Activated naive CD8-positive, alpha-beta T cell treated with anti-CD3 and anti-CD28 coated beads, Interleukin-2, amount 50 U/mL, for 24 hours (primary cell): Measurements from ENCODE around the gene SLC12A8.

ENCODE experiments used
- ATAC-seq: fragments of 150-1000 bp; cut with Tn5 transposase; one replicate; pipeline ENCODE4 v1.10.0; 2021
- DNase-seq: peaks from one replicate; pipeline ENCODE4 v3.0.0; 2021
- H3K27ac Mint-ChIP-seq: one replicate; pipeline ENCODE4 v1.8.0; 2021; ENCODE audit warnings: mild to moderate bottlenecking, mixed read lengths
- H3K27me3 Mint-ChIP-seq: one replicate; pipeline ENCODE4 v1.8.0; 2021; ENCODE audit warnings: mixed read lengths
- H3K36me3 Mint-ChIP-seq: one replicate; pipeline ENCODE4 v1.8.0; 2021; ENCODE audit warnings: low read depth, mixed read lengths
- H3K4me1 Mint-ChIP-seq: one replicate; pipeline ENCODE4 v1.8.0; 2021; ENCODE audit warnings: mixed read lengths
- H3K4me3 Mint-ChIP-seq: one replicate; pipeline ENCODE4 v1.8.0; 2021; ENCODE audit warnings: mild to moderate bottlenecking, moderate library complexity, mixed read lengths
- H3K9me3 Mint-ChIP-seq: one replicate; pipeline ENCODE4 v1.8.0; 2021; ENCODE audit warnings: mixed read lengths

Gene SLC12A8

DNA sequence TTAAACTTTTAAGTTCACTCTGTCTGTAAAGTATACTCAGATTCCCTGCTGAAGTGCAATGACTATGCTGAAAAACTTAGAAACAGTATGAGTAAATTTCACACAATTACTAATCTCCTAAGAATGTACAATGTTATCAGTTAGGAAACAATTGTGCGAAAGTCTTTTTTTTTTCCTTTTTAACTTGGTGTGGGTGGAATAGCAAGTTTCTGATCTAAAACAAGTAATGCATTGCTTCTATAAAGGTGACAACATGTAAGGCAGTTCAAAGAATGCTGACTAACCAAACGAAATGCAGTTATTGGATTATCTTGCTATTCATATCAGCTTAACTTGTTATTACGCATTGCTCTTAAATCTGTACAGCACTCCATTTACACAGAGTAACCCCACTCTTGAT is 19.3 kb upstream of the SLC12A8 start:
- ATAC-seq: peak; percentile 92
- H3K4me1 Mint-ChIP-seq: peaks cover 23% of the 10 kb centered on the region
- DNase-seq: no peak
- H3K36me3 Mint-ChIP-seq: peaks cover 47% of the 10 kb centered on the region
- H3K4me3 Mint-ChIP-seq: no peak overlapping the region
- peaks cover 7% of the 10 kb centered on the region for H3K9me3 Mint-ChIP-seq
- peak overlapping the region; percentile 34 for H3K27ac Mint-ChIP-seq
- H3K27me3 Mint-ChIP-seq: no peaks in the 10 kb centered on the region

DNA sequence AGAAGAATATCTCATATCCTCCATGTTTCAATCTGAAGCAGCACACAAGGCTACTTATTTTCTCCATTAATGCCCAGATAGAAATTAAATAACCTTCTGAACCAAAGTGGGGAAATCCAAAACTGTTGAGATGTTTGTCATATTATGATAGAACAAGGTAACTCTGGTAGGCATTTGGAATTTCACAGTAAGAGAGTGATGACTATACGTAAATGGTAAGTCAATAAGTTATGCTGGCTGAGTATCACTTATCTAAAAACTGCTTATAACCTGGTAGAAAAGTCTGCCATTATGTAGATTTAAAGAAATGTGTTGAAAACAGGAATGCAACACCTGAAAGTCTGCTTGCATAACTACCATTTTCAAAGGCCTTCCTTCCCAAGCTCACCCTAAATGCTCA is 17.2 kb upstream of the SLC12A8 start:
- ATAC-seq: no peak
- Mint-ChIP-seq H3K4me1 (peaks cover 23% of the 10 kb centered on the region), H3K4me3 (no peak overlapping the region), H3K9me3 (no peaks in the 10 kb centered on the region), H3K27ac (no peak overlapping the region), H3K27me3 (no peaks in the 10 kb centered on the region), H3K36me3 (peaks cover 34% of the 10 kb centered on the region)
- no peak for DNase-seq

DNA sequence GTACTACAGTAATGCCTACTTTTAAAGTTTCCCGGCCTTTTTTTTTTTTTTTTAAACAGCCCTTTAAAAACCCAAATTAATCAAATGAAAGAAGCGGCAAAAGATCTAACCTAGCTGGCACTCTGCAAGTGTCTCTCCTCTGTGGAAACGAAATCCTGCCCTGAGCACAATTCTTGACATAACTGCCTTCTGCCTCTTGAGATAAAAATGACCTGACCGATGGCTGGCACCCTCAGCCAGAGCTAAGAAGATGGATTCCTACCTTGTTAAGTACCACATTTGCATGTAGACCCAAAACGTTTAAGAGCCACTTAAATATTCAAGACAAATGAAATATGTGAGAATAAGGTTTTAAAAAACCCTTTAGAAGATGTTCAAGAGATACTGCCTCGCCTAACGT is 16.6 kb upstream of the SLC12A8 start:
- Mint-ChIP-seq H3K27ac (no peak overlapping the region), H3K4me1 (peaks cover 23% of the 10 kb centered on the region), H3K4me3 (no peak overlapping the region), H3K9me3 (no peaks in the 10 kb centered on the region), H3K27me3 (no peaks in the 10 kb centered on the region), H3K36me3 (peaks cover 34% of the 10 kb centered on the region)
- no peak for ATAC-seq
- no peak for DNase-seq

DNA sequence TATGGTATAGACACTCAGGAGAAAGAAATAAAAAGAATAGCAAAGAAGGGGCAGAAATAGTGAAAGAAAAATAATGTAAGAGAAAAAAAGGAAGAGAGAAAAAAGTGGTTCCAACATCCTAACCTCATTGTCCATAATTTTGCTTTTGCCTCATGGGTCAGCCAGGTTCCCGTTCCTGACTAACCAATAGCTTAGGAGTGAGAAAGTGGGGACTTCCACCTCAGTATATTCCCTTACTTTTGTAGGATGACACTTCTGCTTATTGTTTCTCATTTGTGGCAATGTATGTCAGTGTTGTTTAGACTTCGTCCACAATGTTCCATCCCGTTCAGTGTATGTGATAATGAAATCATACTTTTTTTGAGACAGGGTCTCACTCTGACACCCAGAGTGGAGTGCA is 9.3 kb upstream of the SLC12A8 start:
- DNase-seq (no peak), ATAC-seq (no peak)
- Mint-ChIP-seq H3K9me3 (no peaks in the 10 kb centered on the region), H3K4me3 (no peak overlapping the region), H3K4me1 (no peaks in the 10 kb centered on the region), H3K27ac (no peak overlapping the region), H3K36me3 (peaks cover under 1% of the 10 kb centered on the region), H3K27me3 (no peaks in the 10 kb centered on the region)

DNA sequence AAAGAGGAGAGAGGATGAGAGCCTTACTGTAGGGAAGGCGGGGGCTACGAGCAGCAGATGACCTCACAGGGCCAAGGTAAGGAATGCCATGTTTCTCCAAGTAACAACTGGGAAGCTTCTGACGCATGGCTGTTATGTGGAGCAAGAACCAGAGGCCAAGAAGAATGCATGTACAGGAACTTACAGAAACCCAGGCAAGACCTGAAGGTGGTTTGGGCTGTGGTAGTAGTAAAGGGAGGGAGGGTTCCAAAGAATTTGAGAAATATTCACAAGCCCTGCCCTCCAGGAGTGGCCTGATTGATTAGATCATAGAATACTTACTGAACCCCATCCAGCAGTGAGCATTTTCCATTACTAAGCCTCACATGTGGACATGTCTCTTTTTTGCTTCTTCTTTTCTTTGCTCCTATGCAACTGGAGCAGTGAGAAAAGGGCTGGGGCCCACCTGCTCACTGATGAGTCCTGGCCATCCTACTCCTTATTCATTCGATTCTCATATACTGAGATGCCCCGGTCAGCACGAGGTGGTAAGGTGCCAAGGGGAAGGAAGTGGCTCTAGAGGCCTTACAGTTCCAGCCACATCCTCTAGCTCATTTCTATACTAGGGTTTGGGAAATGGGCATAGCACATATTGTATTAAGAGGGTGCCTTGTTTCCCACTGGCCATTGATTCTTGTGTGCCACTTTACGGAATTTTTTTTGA is 8.3 kb upstream of the SLC12A8 start:
- DNase-seq (no peak), ATAC-seq (peak; percentile 48)
- no peak overlapping the region for H3K27ac Mint-ChIP-seq
- H3K27me3 Mint-ChIP-seq: no peaks in the 10 kb centered on the region
- H3K9me3 Mint-ChIP-seq: no peaks in the 10 kb centered on the region
- no peaks in the 10 kb centered on the region for H3K4me1 Mint-ChIP-seq
- no peak overlapping the region for H3K4me3 Mint-ChIP-seq
- H3K36me3 Mint-ChIP-seq: no peaks in the 10 kb centered on the region

DNA sequence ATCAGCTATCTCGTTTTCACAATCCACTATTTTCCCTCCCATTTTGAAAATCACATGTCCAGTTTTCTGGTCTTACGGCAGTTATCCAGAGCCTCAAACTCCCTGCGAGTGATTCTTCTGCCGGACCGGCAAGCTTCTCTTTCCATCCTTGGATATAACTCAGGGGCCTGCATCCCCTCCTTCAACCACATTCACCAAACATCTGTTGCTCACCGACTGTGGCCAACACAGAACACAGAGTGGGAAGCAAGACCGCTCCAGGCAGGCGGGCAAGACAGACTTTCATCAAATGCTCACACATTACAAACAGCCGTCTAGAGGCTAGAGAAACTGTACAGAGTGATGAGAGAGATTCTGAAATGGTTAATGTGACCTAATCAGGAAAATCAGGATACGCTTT is 7.6 kb upstream of the SLC12A8 start:
- no peak overlapping the region for H3K27ac Mint-ChIP-seq
- H3K4me1 Mint-ChIP-seq: no peaks in the 10 kb centered on the region
- no peak for ATAC-seq
- H3K27me3 Mint-ChIP-seq: no peaks in the 10 kb centered on the region
- no peaks in the 10 kb centered on the region for H3K36me3 Mint-ChIP-seq
- H3K4me3 Mint-ChIP-seq: no peak overlapping the region
- DNase-seq: no peak
- H3K9me3 Mint-ChIP-seq: no peaks in the 10 kb centered on the region

DNA sequence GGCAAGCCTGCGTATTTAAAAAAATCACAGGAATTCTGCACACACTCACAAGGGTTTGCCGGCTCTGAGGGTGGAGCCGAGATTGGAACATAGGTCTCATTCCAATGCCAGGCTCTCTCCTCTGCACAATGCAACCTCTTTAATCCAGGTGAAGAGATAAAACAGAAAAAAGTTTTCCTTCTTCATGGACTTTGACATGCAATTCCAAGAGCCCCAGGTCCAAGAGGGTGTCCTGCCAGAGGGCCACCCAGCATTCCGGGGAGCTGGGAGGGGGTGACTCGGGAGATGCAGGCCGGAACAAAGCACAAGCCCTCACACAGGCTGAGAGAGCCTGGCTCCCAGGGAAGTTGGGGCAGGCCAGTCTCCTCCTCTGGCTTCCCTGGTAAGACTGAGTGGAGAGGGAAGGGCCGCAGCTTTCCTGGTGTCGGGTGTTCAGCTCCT is 6.7 kb upstream of the SLC12A8 start:
- Mint-ChIP-seq H3K27ac (no peak overlapping the region), H3K4me1 (peaks cover 7% of the 10 kb centered on the region), H3K27me3 (peaks cover 6% of the 10 kb centered on the region), H3K36me3 (no peaks in the 10 kb centered on the region), H3K4me3 (no peak overlapping the region), H3K9me3 (no peaks in the 10 kb centered on the region)
- DNase-seq (no peak), ATAC-seq (no peak)

DNA sequence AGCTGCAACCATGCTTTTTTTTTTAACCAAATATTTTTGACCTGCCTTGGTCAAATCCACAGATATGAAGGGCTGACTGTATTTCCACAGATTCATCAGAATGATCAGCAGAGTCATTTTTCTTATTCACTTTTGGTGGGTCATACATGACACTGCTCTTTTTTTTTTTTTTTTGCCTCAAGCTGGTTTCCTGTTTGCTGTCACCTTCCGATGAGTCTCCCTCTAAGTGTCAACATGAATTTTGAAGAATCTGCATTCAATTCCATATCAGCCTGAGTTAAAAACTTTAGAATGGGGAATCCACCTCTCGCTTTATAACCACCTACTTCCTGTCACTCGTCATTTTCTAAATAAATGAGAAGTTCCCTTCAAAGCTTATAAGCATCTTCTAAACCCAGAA is 2.2 kb upstream of the SLC12A8 start:
- Mint-ChIP-seq H3K36me3 (no peaks in the 10 kb centered on the region), H3K4me1 (peaks cover 14% of the 10 kb centered on the region), H3K4me3 (no peak overlapping the region), H3K27me3 (peaks cover 41% of the 10 kb centered on the region), H3K9me3 (no peaks in the 10 kb centered on the region), H3K27ac (no peak overlapping the region)
- DNase-seq: no peak
- peak; percentile 33 for ATAC-seq

DNA sequence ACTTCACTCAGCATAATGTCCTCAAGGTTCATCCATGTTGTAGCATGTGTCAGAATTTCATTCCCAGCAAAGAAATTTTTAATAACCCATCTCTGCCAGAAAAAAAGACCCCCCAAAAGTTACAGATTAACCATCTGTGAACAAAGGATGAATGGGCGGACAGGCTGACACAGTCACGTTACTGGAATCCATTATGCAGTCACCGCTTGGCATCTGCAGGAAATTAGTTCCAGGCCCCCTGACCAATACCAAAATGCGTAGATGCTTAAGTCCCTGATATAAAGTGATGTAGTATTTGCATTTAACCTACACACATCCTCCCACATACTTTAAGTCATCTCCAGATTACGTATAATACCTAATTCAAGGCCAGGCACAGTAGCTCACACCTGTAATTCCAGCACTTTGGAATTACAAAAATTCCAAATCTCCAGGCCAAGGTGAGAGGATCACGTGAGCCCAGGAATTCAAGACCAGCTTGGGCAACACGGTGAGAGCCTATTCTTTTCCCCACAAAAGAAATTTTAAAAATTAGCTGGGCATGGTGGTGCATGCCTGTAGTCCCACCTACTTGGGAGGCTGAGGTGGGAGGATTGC is 1.5 kb upstream of the SLC12A8 start:
- H3K27me3 Mint-ChIP-seq: peaks cover 41% of the 10 kb centered on the region
- no peak overlapping the region for H3K4me3 Mint-ChIP-seq
- no peak overlapping the region for H3K27ac Mint-ChIP-seq

DNA sequence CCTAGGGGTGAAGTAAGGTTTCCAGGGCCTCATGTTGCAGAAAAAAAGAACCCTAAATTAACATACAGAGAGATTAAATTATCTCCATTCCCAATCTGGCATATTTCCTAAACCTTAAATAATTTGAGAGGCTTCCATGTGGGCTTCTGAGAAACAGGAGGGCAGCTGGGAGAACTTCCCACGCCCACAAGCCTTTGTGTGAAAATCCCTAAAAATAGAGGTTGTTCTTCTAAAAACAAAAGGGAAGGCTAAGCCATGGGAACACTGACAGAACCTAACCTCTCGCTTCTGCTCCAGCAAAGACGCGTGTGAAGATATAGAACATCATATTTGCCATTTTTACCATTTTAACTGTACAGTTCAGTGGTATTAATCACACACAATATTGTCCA is 812 bp upstream of the SLC12A8 start:
- DNase-seq: no peak
- H3K4me1 Mint-ChIP-seq: peaks cover 14% of the 10 kb centered on the region
- no peaks in the 10 kb centered on the region for H3K9me3 Mint-ChIP-seq
- H3K27me3 Mint-ChIP-seq: peaks cover 41% of the 10 kb centered on the region
- no peaks in the 10 kb centered on the region for H3K36me3 Mint-ChIP-seq
- no peak overlapping the region for H3K4me3 Mint-ChIP-seq
- no peak for ATAC-seq
- no peak overlapping the region for H3K27ac Mint-ChIP-seq

More for the DNA sequence above, 1.5 kb upstream of the SLC12A8 start:
- DNase-seq (no peak), ATAC-seq (no peak)
- Mint-ChIP-seq H3K4me1 (peaks cover 14% of the 10 kb centered on the region), H3K36me3 (no peaks in the 10 kb centered on the region), H3K9me3 (no peaks in the 10 kb centered on the region)

DNA sequence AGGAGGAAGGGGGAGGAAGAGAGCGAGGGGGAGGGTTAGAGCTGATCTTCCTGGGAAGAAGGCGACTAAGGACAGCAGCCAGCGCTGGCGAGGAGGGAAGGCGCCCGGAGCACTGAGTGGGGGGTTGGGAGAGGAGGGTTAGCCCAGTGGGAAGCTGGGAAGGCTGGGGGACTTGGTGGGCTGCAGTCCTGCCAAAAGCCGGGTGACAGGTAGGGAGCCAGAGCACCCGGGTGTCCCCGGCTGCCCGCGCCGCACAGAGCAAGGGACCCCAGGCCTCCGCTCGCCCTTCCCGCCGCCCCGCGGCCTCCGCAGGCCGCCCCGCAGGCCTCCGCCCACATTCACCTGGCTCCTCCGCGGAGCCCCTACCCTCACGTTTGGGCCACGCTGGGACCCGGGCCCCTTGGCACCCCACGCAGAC is 448 bp downstream of the SLC12A8 start:
- peaks cover 14% of the 10 kb centered on the region for H3K4me1 Mint-ChIP-seq
- ATAC-seq (no peak), DNase-seq (no peak)
- no peaks in the 10 kb centered on the region for H3K36me3 Mint-ChIP-seq
- no peaks in the 10 kb centered on the region for H3K9me3 Mint-ChIP-seq
- no peak overlapping the region for H3K4me3 Mint-ChIP-seq
- H3K27ac Mint-ChIP-seq: no peak overlapping the region
- H3K27me3 Mint-ChIP-seq: peaks cover 43% of the 10 kb centered on the region

DNA sequence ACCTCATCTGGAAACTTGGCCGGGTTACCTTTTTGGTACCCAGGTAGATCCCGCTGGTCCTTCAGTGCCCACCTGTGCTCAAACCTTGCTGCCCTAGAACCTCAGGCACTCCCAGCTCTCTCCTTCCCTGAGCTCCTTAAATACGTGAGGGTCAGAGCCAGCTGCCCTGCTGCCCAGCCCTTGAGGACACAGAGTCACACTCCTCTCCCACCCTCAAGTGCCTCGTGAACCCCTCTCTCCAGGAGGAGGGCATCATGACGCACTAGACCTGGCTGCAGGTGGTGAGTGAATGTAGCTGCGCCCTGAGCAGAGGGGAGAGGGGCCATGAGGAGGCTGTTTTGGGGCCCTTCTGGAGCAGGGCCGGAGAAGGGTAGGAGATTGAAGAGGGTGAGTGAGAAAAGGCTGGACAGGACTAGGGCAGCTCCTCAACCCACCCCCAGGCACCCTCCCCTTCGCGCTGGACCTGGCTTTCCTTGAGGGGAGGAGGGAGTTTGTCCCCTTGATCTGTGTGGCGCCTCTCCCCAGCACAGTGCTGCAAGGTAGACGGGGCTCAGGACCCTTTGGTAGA is 941 bp downstream of the SLC12A8 start:
- H3K4me1 Mint-ChIP-seq: peaks cover 14% of the 10 kb centered on the region
- no peak overlapping the region for H3K27ac Mint-ChIP-seq
- peaks cover 43% of the 10 kb centered on the region for H3K27me3 Mint-ChIP-seq
- no peak overlapping the region for H3K4me3 Mint-ChIP-seq
- no peak for DNase-seq
- H3K36me3 Mint-ChIP-seq: no peaks in the 10 kb centered on the region
- ATAC-seq: no peak
- no peaks in the 10 kb centered on the region for H3K9me3 Mint-ChIP-seq

DNA sequence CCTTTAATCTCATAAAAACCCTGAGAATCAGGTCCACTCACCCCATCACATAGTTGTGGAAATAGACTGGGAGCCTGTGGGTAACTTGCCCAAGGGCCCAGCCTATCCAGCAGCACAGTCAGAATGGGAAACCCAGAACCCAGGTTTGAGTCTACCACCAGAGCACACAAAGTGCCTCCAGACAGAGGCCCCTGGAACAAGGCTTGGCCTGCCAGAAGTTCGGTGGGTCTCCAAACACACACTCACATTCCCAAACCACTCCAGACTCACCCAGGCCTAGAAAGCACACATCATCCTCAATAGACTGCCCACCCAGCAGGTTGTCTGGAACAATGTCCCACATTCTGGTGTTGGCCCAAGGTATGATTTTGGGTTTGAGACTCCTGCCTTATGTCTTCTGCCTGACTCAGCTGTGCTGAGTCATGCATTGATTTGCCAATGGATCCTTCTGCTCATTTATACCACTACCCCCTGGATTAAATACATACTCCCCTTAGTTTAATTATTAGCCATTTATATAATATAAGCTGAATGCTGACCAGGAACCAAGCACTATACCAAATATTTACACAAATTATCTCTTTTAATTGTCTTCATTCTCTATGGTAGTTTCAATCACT is 4.5 kb downstream of the SLC12A8 start:
- Mint-ChIP-seq H3K27ac (no peak overlapping the region), H3K36me3 (no peaks in the 10 kb centered on the region), H3K4me3 (no peak overlapping the region), H3K4me1 (peaks cover 4% of the 10 kb centered on the region), H3K9me3 (no peaks in the 10 kb centered on the region), H3K27me3 (peaks cover 29% of the 10 kb centered on the region)
- ATAC-seq (no peak), DNase-seq (no peak)

DNA sequence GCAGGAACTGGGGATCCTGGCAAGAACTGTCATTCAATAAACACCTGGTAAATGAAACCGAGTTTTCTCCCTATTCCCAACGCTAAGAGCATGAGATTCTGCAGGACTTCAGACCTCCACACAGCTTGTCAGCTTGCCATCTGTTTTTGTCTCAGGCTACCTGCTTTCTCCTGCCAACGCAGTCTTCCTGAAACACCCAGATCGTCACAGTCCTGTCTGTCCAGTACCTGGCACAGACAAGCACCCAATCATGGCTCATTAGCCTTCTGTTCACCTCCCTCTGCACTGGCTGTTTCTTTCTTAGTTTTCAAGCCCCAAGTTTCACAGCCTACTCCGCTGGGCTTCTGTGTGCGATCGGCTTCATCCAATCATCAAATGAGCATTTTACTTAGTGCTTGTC is 5.0 kb downstream of the SLC12A8 start:
- DNase-seq: no peak
- H3K4me1 Mint-ChIP-seq: peaks cover 4% of the 10 kb centered on the region

DNA sequence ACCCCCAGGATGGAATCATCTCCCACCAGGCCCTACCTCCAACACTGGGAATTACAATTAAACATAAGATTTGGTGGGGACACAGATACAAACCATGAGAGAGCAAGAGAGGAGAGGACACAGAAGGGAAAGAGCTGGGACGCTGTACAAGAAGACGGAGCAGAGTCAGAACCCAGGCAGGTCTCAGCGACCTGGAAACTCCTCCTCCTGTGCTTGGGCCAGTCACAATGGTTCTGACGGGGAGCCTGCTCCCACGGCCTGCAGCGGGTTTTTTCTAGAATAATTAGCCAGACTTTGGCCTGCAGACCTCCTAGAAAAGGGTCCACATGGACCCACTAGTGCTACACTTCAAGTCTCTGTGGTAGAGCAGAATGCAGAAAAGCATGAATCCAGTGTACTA is 5.6 kb downstream of the SLC12A8 start:
- Mint-ChIP-seq H3K4me3 (no peak overlapping the region), H3K4me1 (peaks cover 4% of the 10 kb centered on the region), H3K27ac (no peak overlapping the region), H3K9me3 (no peaks in the 10 kb centered on the region), H3K36me3 (no peaks in the 10 kb centered on the region), H3K27me3 (peaks cover 26% of the 10 kb centered on the region)
- DNase-seq: no peak
- no peak for ATAC-seq

More for the DNA sequence above, 5.0 kb downstream of the SLC12A8 start:
- no peak overlapping the region for H3K27ac Mint-ChIP-seq
- ATAC-seq: no peak
- H3K36me3 Mint-ChIP-seq: no peaks in the 10 kb centered on the region
- H3K9me3 Mint-ChIP-seq: no peaks in the 10 kb centered on the region
- peaks cover 26% of the 10 kb centered on the region for H3K27me3 Mint-ChIP-seq
- no peak overlapping the region for H3K4me3 Mint-ChIP-seq
